Vagina (tissue), 2 donors: ENCODE results near the gene CYP26A1. TPM values are rescaled to one million over a fixed set of nuclear protein-coding genes. Genes with fewer than 3 reads are reported as not detected.

ENCODE experiments used
- DNase-seq, 2 donors: peaks; one replicate each; pipeline ENCODE4 v3.0.0-alpha.2; 2017; ENCODE audit errors: extremely low spot score in 2 of 2
- H3K27ac ChIP-seq: fragments of 200-600 bp; sonication (generic); one replicate; pipeline ENCODE4 v1.5.1; 2019
- H3K27me3 ChIP-seq: fragments of 200-600 bp; sonication (generic); one replicate; pipeline ENCODE4 v1.5.1; 2019
- H3K36me3 ChIP-seq, 2 donors: fragments of 200-600 bp; sonication (generic); one replicate each; pipeline ENCODE4 v1.5.1; 2017 to 2019
- H3K4me1 ChIP-seq: fragments of 200-600 bp; sonication (generic); one replicate; pipeline ENCODE4 v1.5.1; 2019
- H3K4me3 ChIP-seq, 2 donors: fragments of 200-600 bp; sonication (generic); 1 replicate in 1 of 2; 2 replicates in 1 of 2; pipeline ENCODE4 v1.5.1; 2016 to 2019
- H3K9me3 ChIP-seq: fragments of 200-600 bp; sonication (generic); one replicate; pipeline ENCODE4 v1.5.1; 2019
- POLR2A ChIP-seq, 2 donors: fragments of 450-650 bp; IDR thresholded peaks; one replicate each; pipeline ENCODE4 v1.6.1; 2017; ENCODE audit warnings: antibody characterized with exemption in 2 of 2, mild to moderate bottlenecking in 2 of 2, moderate library complexity in 2 of 2
- POLR2AphosphoS5 ChIP-seq, 2 donors: sonication (generic); formaldehyde crosslinking; IDR thresholded peaks; one replicate each; pipeline ENCODE4 v1.9.0; 2017; ENCODE audit warnings: antibody characterized with exemption in 2 of 2, mild to moderate bottlenecking in 2 of 2, low read depth in 1 of 2; ENCODE audit not compliant: insufficient read depth in 1 of 2
- intact Hi-C: fragments of 100-400 bp; cut with DNase I; formaldehyde crosslinking; loops from one replicate; pipeline ENCODE4 v1.15.1; 2023
- total RNA-seq: library from RNA; depleted of rRNA; stranded (reverse); fragments of >200 nt; gene quantifications from one replicate; pipeline ENCODE4 v1.2.3, GENCODE V29; 2016
- TF ChIP-seq, protein P1 (sequence below), 3 experiments: fragments of 450-650 bp in 2 of 3; fragments of 200-600 bp in 1 of 3; sonication (generic) in 1 of 3; IDR thresholded peaks; one replicate each; pipeline ENCODE4 v1.5.1; 2017 to 2019; ENCODE audit warnings: antibody characterized with exemption in 3 of 3, mild to moderate bottlenecking in 2 of 3, moderate library complexity in 2 of 3

The CYP26A1 gene
- total RNA-seq, 1 donor from 2014 or later, result not detected

GRCh38 chr10:93032105-93032808 is 41.4 kb upstream of the CYP26A1 start:
- H3K27ac ChIP-seq, result no peak overlapping the region
- no peak overlapping the region for H3K4me3 ChIP-seq
- intact Hi-C loops, result no loop called here
- H3K9me3 ChIP-seq, result no peaks in the 10 kb centered on the region
- DNase-seq, result no peak
- no peaks in the 10 kb centered on the region for H3K4me1 ChIP-seq
- TF ChIP-seq, protein P1, sequence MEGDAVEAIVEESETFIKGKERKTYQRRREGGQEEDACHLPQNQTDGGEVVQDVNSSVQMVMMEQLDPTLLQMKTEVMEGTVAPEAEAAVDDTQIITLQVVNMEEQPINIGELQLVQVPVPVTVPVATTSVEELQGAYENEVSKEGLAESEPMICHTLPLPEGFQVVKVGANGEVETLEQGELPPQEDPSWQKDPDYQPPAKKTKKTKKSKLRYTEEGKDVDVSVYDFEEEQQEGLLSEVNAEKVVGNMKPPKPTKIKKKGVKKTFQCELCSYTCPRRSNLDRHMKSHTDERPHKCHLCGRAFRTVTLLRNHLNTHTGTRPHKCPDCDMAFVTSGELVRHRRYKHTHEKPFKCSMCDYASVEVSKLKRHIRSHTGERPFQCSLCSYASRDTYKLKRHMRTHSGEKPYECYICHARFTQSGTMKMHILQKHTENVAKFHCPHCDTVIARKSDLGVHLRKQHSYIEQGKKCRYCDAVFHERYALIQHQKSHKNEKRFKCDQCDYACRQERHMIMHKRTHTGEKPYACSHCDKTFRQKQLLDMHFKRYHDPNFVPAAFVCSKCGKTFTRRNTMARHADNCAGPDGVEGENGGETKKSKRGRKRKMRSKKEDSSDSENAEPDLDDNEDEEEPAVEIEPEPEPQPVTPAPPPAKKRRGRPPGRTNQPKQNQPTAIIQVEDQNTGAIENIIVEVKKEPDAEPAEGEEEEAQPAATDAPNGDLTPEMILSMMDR (IDR thresholded peaks at IDR 0.05), result no peak
- TF ChIP-seq POLR2A (IDR thresholded peaks at IDR 0.05) (no peak), POLR2AphosphoS5 (IDR thresholded peaks at IDR 0.05; ENCODE audit: insufficient read depth in 1 of 2, low read depth in 1 of 2) (no peak)
- no peaks in the 10 kb centered on the region for H3K36me3 ChIP-seq
- H3K27me3 ChIP-seq, result no peaks in the 10 kb centered on the region

DNA sequence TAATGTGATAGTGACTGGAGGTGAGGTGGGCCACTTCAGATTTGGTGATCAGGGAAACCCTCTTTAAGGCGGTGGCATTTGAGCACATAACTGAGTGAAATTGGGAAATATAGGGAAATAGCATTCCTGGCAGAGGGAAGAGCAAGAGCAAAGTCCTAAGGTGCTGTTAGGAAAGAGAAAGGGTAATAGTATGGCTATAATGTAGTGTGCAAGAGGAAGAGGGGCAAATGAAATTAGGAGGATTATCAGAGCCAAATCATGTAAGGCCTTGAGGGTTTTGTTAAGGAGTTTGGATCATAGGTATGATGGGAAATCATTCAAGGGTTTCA is 40.9 kb upstream of the CYP26A1 start:
- intact Hi-C loops, result no loop called here
- no peak overlapping the region for H3K4me3 ChIP-seq
- no peak for TF ChIP-seq POLR2AphosphoS5 (IDR thresholded peaks at IDR 0.05; ENCODE audit: insufficient read depth in 1 of 2, low read depth in 1 of 2)
- TF ChIP-seq, protein P1 (IDR thresholded peaks at IDR 0.05), result no peak
- no peak for TF ChIP-seq POLR2A (IDR thresholded peaks at IDR 0.05)
- no peaks in the 10 kb centered on the region for H3K36me3 ChIP-seq
- no peaks in the 10 kb centered on the region for H3K4me1 ChIP-seq
- DNase-seq, result no peak
- no peaks in the 10 kb centered on the region for H3K9me3 ChIP-seq
- H3K27ac ChIP-seq, result no peak overlapping the region
- H3K27me3 ChIP-seq, result no peaks in the 10 kb centered on the region

DNA sequence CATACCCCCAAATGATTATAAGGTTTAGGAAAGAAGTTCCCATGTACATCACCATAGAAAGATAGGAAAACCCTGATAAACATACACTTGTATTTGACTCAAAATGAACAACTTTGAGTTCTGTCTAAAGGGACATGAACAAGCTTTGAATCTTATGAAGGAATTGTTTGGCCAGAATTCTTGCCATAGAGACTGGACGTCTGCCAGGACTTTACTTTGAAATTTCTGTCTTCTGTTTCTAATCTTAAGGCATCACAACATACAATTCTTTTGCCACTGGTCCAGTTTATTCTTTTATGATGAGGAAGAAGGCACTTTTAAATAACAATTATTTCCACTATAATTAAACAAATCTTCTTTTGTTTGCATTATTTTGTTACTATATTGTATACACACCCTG is 39.3 kb upstream of the CYP26A1 start:
- Histone ChIP-seq H3K27ac (no peak overlapping the region), H3K36me3 (no peaks in the 10 kb centered on the region), H3K4me3 (no peak overlapping the region), H3K9me3 (no peaks in the 10 kb centered on the region), H3K27me3 (no peaks in the 10 kb centered on the region), H3K4me1 (no peaks in the 10 kb centered on the region)
- intact Hi-C loops, result no loop called here
- no peak for DNase-seq
- TF ChIP-seq POLR2A (IDR thresholded peaks at IDR 0.05) (no peak), POLR2AphosphoS5 (IDR thresholded peaks at IDR 0.05; ENCODE audit: insufficient read depth in 1 of 2, low read depth in 1 of 2) (no peak)
- TF ChIP-seq, protein P1 (IDR thresholded peaks at IDR 0.05), result no peak

DNA sequence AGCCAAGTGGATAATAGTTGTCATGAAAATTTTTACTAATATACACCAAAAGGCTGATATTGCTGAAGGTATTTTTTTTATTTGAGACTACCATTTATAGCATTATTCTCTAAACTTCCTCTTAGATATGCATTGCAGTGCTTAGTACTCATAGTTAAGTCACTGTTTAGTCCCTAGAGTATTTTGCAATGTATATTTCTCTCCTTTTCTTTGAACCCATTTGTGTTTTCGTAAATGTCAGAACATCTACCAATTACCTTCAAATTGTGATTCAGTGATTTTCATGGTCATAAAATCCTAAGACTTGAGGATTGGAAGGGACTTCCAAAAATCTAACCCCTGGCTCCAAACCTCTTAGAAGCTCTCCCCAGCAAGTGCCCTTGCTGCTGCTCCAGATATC is 34.6 kb upstream of the CYP26A1 start:
- Histone ChIP-seq H3K4me3 (no peak overlapping the region), H3K36me3 (no peaks in the 10 kb centered on the region)
- intact Hi-C loops, result no loop called here

DNA sequence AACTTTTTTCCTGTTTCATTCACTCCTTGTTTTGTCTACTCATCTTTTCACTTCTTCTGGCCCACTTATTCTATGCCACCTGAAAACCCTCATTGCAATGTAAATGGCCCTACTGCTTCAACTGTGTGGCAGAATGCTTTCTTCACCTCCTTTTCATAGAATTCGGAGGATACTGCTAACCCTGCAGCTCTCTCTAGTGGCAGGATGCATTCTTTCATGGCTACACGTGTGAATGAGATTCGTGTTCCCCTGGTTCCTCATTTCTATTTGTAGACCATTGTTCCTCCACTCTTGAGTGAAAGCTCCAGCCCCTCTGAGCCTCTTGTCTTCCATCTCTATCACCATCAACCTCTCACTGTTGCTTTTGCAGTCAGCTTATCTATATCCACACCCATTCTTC is 34.0 kb upstream of the CYP26A1 start:
- Histone ChIP-seq H3K9me3 (no peaks in the 10 kb centered on the region), H3K4me1 (no peaks in the 10 kb centered on the region), H3K27me3 (no peaks in the 10 kb centered on the region), H3K36me3 (no peaks in the 10 kb centered on the region), H3K27ac (no peak overlapping the region), H3K4me3 (no peak overlapping the region)
- no peak for TF ChIP-seq POLR2A (IDR thresholded peaks at IDR 0.05)
- TF ChIP-seq, protein P1 (IDR thresholded peaks at IDR 0.05), result no peak
- TF ChIP-seq POLR2AphosphoS5 (IDR thresholded peaks at IDR 0.05; ENCODE audit: insufficient read depth in 1 of 2, low read depth in 1 of 2), result no peak
- no peak for DNase-seq
- intact Hi-C loops, result no loop called here

More for the DNA sequence above, 34.6 kb upstream of the CYP26A1 start:
- DNase-seq, result no peak
- Histone ChIP-seq H3K27me3 (no peaks in the 10 kb centered on the region), H3K9me3 (no peaks in the 10 kb centered on the region), H3K27ac (no peak overlapping the region), H3K4me1 (no peaks in the 10 kb centered on the region)
- TF ChIP-seq, protein P1 (IDR thresholded peaks at IDR 0.05), result no peak
- TF ChIP-seq POLR2A (IDR thresholded peaks at IDR 0.05), result no peak
- no peak for TF ChIP-seq POLR2AphosphoS5 (IDR thresholded peaks at IDR 0.05; ENCODE audit: insufficient read depth in 1 of 2, low read depth in 1 of 2)
